H9 (cell line): ENCODE measurements around the gene DKK3. TPM values are rescaled to one million over a fixed set of nuclear protein-coding genes. Genes with fewer than 3 reads are reported as not detected.

Experiments used
- DNase-seq: peaks from one replicate; pipeline ENCODE4 v3.0.0-alpha.2; 2017
- H2AFZ ChIP-seq: one replicate; pipeline ENCODE4 v1.6.1; 2013; ENCODE audit warnings: mild to moderate bottlenecking, low read length, control low read depth, moderate library complexity
- H2AK5ac ChIP-seq: 2 replicates; pipeline ENCODE4 v1.6.1; 2013; ENCODE audit warnings: low read length, control low read depth, mixed read lengths; ENCODE audit not compliant: insufficient read length
- H2BK120ac ChIP-seq: one replicate; pipeline ENCODE4 v1.6.1; 2013; ENCODE audit warnings: low read depth, mild to moderate bottlenecking, low read length, control low read depth, inconsistent platforms; ENCODE audit not compliant: poor library complexity, severe bottlenecking
- H2BK12ac ChIP-seq: 2 replicates; pipeline ENCODE4 v1.6.1; 2013; ENCODE audit warnings: low read length, control low read depth, mixed read lengths, low read depth; ENCODE audit not compliant: insufficient read length
- H2BK15ac ChIP-seq: 2 replicates; pipeline ENCODE4 v1.6.1; 2013; ENCODE audit warnings: low read depth, low read length, control low read depth
- H2BK20ac ChIP-seq: one replicate; pipeline ENCODE4 v1.6.1; 2013; ENCODE audit warnings: low read depth, mild to moderate bottlenecking, low read length, control low read depth, inconsistent platforms; ENCODE audit not compliant: poor library complexity, severe bottlenecking
- H2BK5ac ChIP-seq: 2 replicates; pipeline ENCODE4 v1.6.1; 2013; ENCODE audit warnings: low read length, control low read depth, mixed read lengths; ENCODE audit not compliant: insufficient read length
- H3K14ac ChIP-seq: 2 replicates; pipeline ENCODE4 v1.6.1; 2013; ENCODE audit warnings: low read length, control low read depth; ENCODE audit not compliant: insufficient read depth
- H3K18ac ChIP-seq: 2 replicates; pipeline ENCODE4 v1.6.1; 2013; ENCODE audit warnings: low read depth, mild to moderate bottlenecking, mixed read lengths, low read length, control low read depth; ENCODE audit not compliant: insufficient read length
- H3K23ac ChIP-seq: 2 replicates; pipeline ENCODE4 v1.6.1; 2013; ENCODE audit warnings: low read length, control low read depth, mixed read lengths, low read depth; ENCODE audit not compliant: insufficient read length
- H3K23me2 ChIP-seq: 2 replicates; pipeline ENCODE4 v1.6.1; 2013; ENCODE audit warnings: low read depth, mild to moderate bottlenecking, mixed read lengths, low read length, control low read depth; ENCODE audit not compliant: insufficient read length, poor library complexity, severe bottlenecking
- H3K27ac ChIP-seq: 2 replicates; pipeline ENCODE4 v1.5.1; 2013; ENCODE audit warnings: low read length, control low read depth, mixed read lengths, low read depth; ENCODE audit not compliant: insufficient read length
- H3K27me3 ChIP-seq: 2 replicates; pipeline ENCODE4 v1.6.1; 2013; ENCODE audit warnings: low read length, control low read depth, inconsistent platforms; ENCODE audit not compliant: insufficient read depth
- H3K4ac ChIP-seq: 2 replicates; pipeline ENCODE4 v1.6.1; 2013; ENCODE audit warnings: low read depth, mild to moderate bottlenecking, control low read depth, inconsistent platforms, low read length, moderate library complexity
- H3K4me1 ChIP-seq: 2 replicates; pipeline ENCODE4 v1.6.1; 2013; ENCODE audit warnings: low read length, control low read depth, inconsistent platforms; ENCODE audit not compliant: insufficient read depth
- H3K4me2 ChIP-seq: 2 replicates; pipeline ENCODE4 v1.6.1; 2013; ENCODE audit warnings: low read length, control low read depth, mixed read lengths; ENCODE audit not compliant: insufficient read length, insufficient read depth
- H3K56ac ChIP-seq: 2 replicates; pipeline ENCODE4 v1.6.1; 2013; ENCODE audit warnings: low read depth, mild to moderate bottlenecking, mixed read lengths, low read length, control low read depth; ENCODE audit not compliant: insufficient read length
- H3K79me1 ChIP-seq: 2 replicates; pipeline ENCODE4 v1.6.1; 2013; ENCODE audit warnings: low read depth, mild to moderate bottlenecking, moderate library complexity, low read length, control low read depth, inconsistent platforms; ENCODE audit not compliant: insufficient read depth, poor library complexity, severe bottlenecking
- H3K79me2 ChIP-seq: 2 replicates; pipeline ENCODE4 v1.6.1; 2013; ENCODE audit warnings: low read length, control low read depth, inconsistent platforms; ENCODE audit not compliant: insufficient read depth
- H3K9ac ChIP-seq: 2 replicates; pipeline ENCODE4 v1.6.1; 2013; ENCODE audit warnings: low read length, control low read depth, mixed read lengths; ENCODE audit not compliant: insufficient read length; ENCODE audit errors: extremely low read depth
- H3K9me3 ChIP-seq: one replicate; pipeline ENCODE4 v1.6.1; 2013; ENCODE audit warnings: low read depth, low read length, inconsistent platforms; ENCODE audit not compliant: control insufficient read depth
- H3T11ph ChIP-seq: one replicate; pipeline ENCODE4 v1.6.1; 2013; ENCODE audit warnings: mild to moderate bottlenecking, low read length, control low read depth, inconsistent platforms
- H4K20me1 ChIP-seq: one replicate; pipeline ENCODE4 v1.6.1; 2013; ENCODE audit not compliant: control insufficient read depth, insufficient read length, insufficient read depth
- H4K5ac ChIP-seq: 2 replicates; pipeline ENCODE4 v1.6.1; 2013; ENCODE audit warnings: low read depth, mild to moderate bottlenecking, mixed read lengths, low read length, control low read depth; ENCODE audit not compliant: insufficient read length
- H4K8ac ChIP-seq: replicated peaks from 2 replicates; pipeline ENCODE4 v1.6.1; 2013; ENCODE audit warnings: low read length, control low read depth, mixed read lengths, low read depth; ENCODE audit not compliant: insufficient read length
- H4K91ac ChIP-seq: 2 replicates; pipeline ENCODE4 v1.6.1; 2013; ENCODE audit warnings: low read depth, mild to moderate bottlenecking, moderate library complexity, mixed read lengths, low read length, control low read depth; ENCODE audit not compliant: insufficient read length
- H3K27ac Mint-ChIP-seq, 3 experiments: 2 replicates in 2 of 3; 3 replicates in 1 of 3; pipeline ENCODE4 v1.8.0; 2020 to 2021; ENCODE audit warnings: mixed read lengths in 3 of 3, mild to moderate bottlenecking in 1 of 3, moderate library complexity in 1 of 3
- H3K27me3 Mint-ChIP-seq: 2 replicates; pipeline ENCODE4 v1.8.0; 2021; ENCODE audit warnings: low read depth, mild to moderate bottlenecking, moderate library complexity, mixed read lengths
- H3K36me3 Mint-ChIP-seq, 3 experiments: 2 replicates in 2 of 3; 3 replicates in 1 of 3; pipeline ENCODE4 v1.8.0; 2020 to 2021; ENCODE audit warnings: low read depth in 3 of 3, mixed read lengths in 3 of 3; ENCODE audit not compliant: insufficient read depth in 1 of 3
- H3K4me1 Mint-ChIP-seq, 2 experiments: 2 replicates each; pipeline ENCODE4 v1.8.0; 2020; ENCODE audit warnings: mixed read lengths in 2 of 2
- H3K4me3 Mint-ChIP-seq, 2 experiments: 2 replicates in 1 of 2; 3 replicates in 1 of 2; pipeline ENCODE4 v1.8.0; 2020 to 2021; ENCODE audit warnings: mild to moderate bottlenecking in 2 of 2, mixed read lengths in 2 of 2, moderate library complexity in 1 of 2
- H3K9me3 Mint-ChIP-seq, 2 experiments: 2 replicates in 1 of 2; 3 replicates in 1 of 2; pipeline ENCODE4 v1.8.0; 2020; ENCODE audit warnings: mild to moderate bottlenecking in 2 of 2, mixed read lengths in 2 of 2, moderate library complexity in 1 of 2
- CTCF ChIP-seq: fragments of 200-600 bp; sonication (generic); conservative IDR thresholded peaks from 3 replicates; pipeline ENCODE4 v1.8.0; 2021; ENCODE audit warnings: antibody characterized with exemption, mild to moderate bottlenecking
- WGBS: extraction: QIAGEN DNeasy Blood & Tissue Kit; methylation state at CpG from one replicate; pipeline ENCODE4 v1.1.7; 2013; ENCODE audit warnings: missing lambda C conversion rate, low lambda C conversion rate, mixed read lengths; ENCODE audit not compliant: insufficient read length; ENCODE audit errors: extremely low coverage; 5-methylcytosine and 5-hydroxymethylcytosine counted together
- total RNA-seq: library from RNA; stranded (reverse); gene quantifications from 2 replicates; pipeline ENCODE4 v1.2.1, GENCODE V29; 2021

The DKK3 gene
- total RNA-seq, 1 experiment from 2014 or later, result 17.1 TPM

DNA sequence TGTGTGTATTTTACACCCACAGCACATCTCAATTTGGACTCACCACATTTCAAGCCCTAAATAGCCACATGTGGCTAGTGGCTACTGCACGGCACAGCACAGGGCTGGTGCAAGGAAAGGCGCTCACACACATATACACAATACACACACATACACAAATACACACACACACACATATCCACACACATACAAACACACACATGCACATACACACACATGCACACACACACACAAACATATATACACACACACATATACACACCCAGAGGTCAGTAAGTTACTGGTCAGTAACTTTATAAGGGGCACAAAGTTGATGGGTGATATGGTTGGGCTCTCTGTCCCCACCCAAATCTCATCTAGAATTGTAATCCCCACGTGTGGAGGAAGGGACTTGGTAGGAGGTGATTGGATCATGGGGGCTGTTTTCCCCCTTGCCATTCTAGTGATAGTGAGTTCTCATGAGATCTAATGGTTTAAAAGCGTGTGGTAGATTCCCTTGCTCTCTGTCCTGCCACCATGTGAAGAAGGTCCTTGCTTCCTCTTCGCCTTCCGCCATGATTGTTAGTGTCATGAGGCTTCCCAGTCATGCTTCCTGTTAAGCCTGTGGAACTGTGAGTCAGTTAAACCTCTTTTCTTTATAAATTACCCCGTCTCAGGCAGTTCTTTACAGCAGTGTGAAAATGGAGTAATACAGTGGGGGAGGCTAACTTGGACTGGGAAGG, 37.6 kb upstream of the DKK3 start:
- Histone ChIP-seq H3K18ac (no peak overlapping the region), H4K5ac (no peak overlapping the region), H3K4ac (no peak overlapping the region), H4K8ac (no peak overlapping the region), H3K79me1 (no peaks in the 10 kb centered on the region), H3K56ac (no peak overlapping the region), H2AFZ (no peak overlapping the region), H3K9ac (no peak overlapping the region), H2BK12ac (no peak overlapping the region), H3K79me2 (no peaks in the 10 kb centered on the region), H4K91ac (no peak overlapping the region), H3K4me1 (no peaks in the 10 kb centered on the region), H3K14ac (no peak overlapping the region), H2BK120ac (no peak overlapping the region), H2BK5ac (no peak overlapping the region), H2AK5ac (no peak overlapping the region), H2BK20ac (no peak overlapping the region), H3K9me3 (no peaks in the 10 kb centered on the region), H4K20me1 (peaks cover 3% of the 10 kb centered on the region), H3K27ac (no peak overlapping the region), H3K23me2 (no peaks in the 10 kb centered on the region), H3K4me2 (no peak overlapping the region), H3K23ac (no peak overlapping the region), H3T11ph (no peak overlapping the region), H2BK15ac (no peak overlapping the region), H3K27me3 (no peaks in the 10 kb centered on the region)
- Mint-ChIP-seq H3K27ac (no peak overlapping the region), H3K9me3 (peaks cover 6 to 7% of the 10 kb centered on the region in 2 experiments), H3K4me1 (peaks cover 6 to 21% of the 10 kb centered on the region in 2 experiments), H3K27me3 (peaks cover 5% of the 10 kb centered on the region), H3K4me3 (no peak overlapping the region), H3K36me3 (peaks cover 0 to 10% (median 3%) of the 10 kb centered on the region in 3 experiments; a peak in 2 of 7 replicates)
- no CpG with 5 or more reads among the region's 7 CpGs for WGBS
- no peak for TF ChIP-seq CTCF
- DNase-seq, result no peak
